ENCODE data around the gene CALHM1.
"Not testable (repeated sequence)": the region's sequence is repeated elsewhere in the genome, so short reads cannot be mapped to it uniquely, and the experiment has no call there.

Gene CALHM1

GRCh38 chr10:103429647-103430046, 29.1 kb downstream of the CALHM1 start:
- no peak for DNase-seq (ENCODE audit: low spot score)

GRCh38 chr10:103428989-103429643, 29.6 kb downstream of the CALHM1 start:
- no peak for DNase-seq (ENCODE audit: low spot score)

- DNase-seq (ENCODE audit: low spot score), result no peak
Observed at GRCh38 chr10:103427866-103428265, 30.8 kb downstream of the CALHM1 start.

GRCh38 chr10:103423748-103424147, 35.0 kb downstream of the CALHM1 start:
- DNase-seq (ENCODE audit: low spot score), result no peak

- DNase-seq (ENCODE audit: low spot score), result no peak
Observed at GRCh38 chr10:103419101-103419500, 39.6 kb downstream of the CALHM1 start.

GRCh38 chr10:103417601-103418000, 41.1 kb downstream of the CALHM1 start:
- no peak for DNase-seq (ENCODE audit: low spot score)

GRCh38 chr10:103417148-103417469, 41.6 kb downstream of the CALHM1 start:
- DNase-seq (ENCODE audit: low spot score), result not testable (repeated sequence)

- DNase-seq (ENCODE audit: low spot score), result peak; percentile 40
Observed at GRCh38 chr10:103416436-103417147, 42.1 kb downstream of the CALHM1 start.

- no peak for DNase-seq (ENCODE audit: low spot score)
Observed at GRCh38 chr10:103415581-103415980, 43.1 kb downstream of the CALHM1 start.

GRCh38 chr10:103413564-103413963, 45.1 kb downstream of the CALHM1 start:
- no peak for DNase-seq (ENCODE audit: low spot score)

All from D341Med (cell line).